ENCODE results near the gene PPM1H. TPM values are rescaled to one million over a fixed set of nuclear protein-coding genes. Genes with fewer than 3 reads are reported as not detected.

Gene PPM1H
- total RNA-seq (ENCODE audit: low replicate concordance) = 1.3 and 2.6 TPM in 2 replicates

GRCh38 chr12:62934799-62935674 lies at the start of gene PPM1H:
Gene PPM1H (minus strand): TSS chr12:62935150. CDS start chr12:62934736, 414 bp downstream.

Other genes with a start within 250 kb of the PPM1H start
- gene AVPR1A, start 216.1 kb upstream of the PPM1H start, total RNA-seq (ENCODE audit: low replicate concordance) = 3.3 TPM in 1 of 2 replicates, not detected in the other